H1 (cell line): ENCODE measurements around the gene PCDH18. TPM values are rescaled to one million over a fixed set of nuclear protein-coding genes. Genes with fewer than 3 reads are reported as not detected.

ENCODE experiments used
- CHD1 ChIP-seq: IDR thresholded peaks from 2 replicates; pipeline ENCODE4 v1.6.1; 2012; ENCODE audit warnings: low read depth, low read length, improper control_type of control experiment
- polyA plus RNA-seq, 7 experiments: library from polyadenylated mRNA; depleted of rRNA in 3 of 7; stranded (reverse) in 5 of 7; unstranded in 2 of 7; fragments of >200 nt in 5 of 7; fragments of 200-250 nt in 2 of 7; gene quantifications; 1 replicate in 5 of 7; 2 replicates in 1 of 7; 4 replicates in 1 of 7; pipeline versions ENCODE4 v1.2.1 to v1.2.3, GENCODE V29; 2011 to 2013; ENCODE audit warnings: missing spikeins in 2 of 7, mixed read lengths in 2 of 7
- total RNA-seq: library from RNA; stranded (reverse); fragmentation: NEBNext Ultra II Directional; extraction: Animal tissue kit (Norgen Biotek cat#: 25700); gene quantifications from 2 replicates; pipeline ENCODE4 v1.2.1, GENCODE V29; 2021
- TF ChIP-seq, protein P1 (sequence below): fragments of 300-600 bp; sonication (generic); IDR thresholded peaks from 2 replicates; pipeline ENCODE4 v1.7.1; 2012; ENCODE audit warnings: low read length, moderate library complexity, mild to moderate bottlenecking, inconsistent platforms; ENCODE audit not compliant: insufficient replicate concordance

Gene PCDH18
- total and polyA plus RNA-seq, 2 of the 8 experiments (the other 6 are each of a cell fraction or from before 2014, with no cell fraction given) = 28.8 to 41.8 TPM

GRCh38 chr4:137521053-137521452 lies 11.2 kb downstream of the PCDH18 start (continued):
- TF ChIP-seq, protein P1, sequence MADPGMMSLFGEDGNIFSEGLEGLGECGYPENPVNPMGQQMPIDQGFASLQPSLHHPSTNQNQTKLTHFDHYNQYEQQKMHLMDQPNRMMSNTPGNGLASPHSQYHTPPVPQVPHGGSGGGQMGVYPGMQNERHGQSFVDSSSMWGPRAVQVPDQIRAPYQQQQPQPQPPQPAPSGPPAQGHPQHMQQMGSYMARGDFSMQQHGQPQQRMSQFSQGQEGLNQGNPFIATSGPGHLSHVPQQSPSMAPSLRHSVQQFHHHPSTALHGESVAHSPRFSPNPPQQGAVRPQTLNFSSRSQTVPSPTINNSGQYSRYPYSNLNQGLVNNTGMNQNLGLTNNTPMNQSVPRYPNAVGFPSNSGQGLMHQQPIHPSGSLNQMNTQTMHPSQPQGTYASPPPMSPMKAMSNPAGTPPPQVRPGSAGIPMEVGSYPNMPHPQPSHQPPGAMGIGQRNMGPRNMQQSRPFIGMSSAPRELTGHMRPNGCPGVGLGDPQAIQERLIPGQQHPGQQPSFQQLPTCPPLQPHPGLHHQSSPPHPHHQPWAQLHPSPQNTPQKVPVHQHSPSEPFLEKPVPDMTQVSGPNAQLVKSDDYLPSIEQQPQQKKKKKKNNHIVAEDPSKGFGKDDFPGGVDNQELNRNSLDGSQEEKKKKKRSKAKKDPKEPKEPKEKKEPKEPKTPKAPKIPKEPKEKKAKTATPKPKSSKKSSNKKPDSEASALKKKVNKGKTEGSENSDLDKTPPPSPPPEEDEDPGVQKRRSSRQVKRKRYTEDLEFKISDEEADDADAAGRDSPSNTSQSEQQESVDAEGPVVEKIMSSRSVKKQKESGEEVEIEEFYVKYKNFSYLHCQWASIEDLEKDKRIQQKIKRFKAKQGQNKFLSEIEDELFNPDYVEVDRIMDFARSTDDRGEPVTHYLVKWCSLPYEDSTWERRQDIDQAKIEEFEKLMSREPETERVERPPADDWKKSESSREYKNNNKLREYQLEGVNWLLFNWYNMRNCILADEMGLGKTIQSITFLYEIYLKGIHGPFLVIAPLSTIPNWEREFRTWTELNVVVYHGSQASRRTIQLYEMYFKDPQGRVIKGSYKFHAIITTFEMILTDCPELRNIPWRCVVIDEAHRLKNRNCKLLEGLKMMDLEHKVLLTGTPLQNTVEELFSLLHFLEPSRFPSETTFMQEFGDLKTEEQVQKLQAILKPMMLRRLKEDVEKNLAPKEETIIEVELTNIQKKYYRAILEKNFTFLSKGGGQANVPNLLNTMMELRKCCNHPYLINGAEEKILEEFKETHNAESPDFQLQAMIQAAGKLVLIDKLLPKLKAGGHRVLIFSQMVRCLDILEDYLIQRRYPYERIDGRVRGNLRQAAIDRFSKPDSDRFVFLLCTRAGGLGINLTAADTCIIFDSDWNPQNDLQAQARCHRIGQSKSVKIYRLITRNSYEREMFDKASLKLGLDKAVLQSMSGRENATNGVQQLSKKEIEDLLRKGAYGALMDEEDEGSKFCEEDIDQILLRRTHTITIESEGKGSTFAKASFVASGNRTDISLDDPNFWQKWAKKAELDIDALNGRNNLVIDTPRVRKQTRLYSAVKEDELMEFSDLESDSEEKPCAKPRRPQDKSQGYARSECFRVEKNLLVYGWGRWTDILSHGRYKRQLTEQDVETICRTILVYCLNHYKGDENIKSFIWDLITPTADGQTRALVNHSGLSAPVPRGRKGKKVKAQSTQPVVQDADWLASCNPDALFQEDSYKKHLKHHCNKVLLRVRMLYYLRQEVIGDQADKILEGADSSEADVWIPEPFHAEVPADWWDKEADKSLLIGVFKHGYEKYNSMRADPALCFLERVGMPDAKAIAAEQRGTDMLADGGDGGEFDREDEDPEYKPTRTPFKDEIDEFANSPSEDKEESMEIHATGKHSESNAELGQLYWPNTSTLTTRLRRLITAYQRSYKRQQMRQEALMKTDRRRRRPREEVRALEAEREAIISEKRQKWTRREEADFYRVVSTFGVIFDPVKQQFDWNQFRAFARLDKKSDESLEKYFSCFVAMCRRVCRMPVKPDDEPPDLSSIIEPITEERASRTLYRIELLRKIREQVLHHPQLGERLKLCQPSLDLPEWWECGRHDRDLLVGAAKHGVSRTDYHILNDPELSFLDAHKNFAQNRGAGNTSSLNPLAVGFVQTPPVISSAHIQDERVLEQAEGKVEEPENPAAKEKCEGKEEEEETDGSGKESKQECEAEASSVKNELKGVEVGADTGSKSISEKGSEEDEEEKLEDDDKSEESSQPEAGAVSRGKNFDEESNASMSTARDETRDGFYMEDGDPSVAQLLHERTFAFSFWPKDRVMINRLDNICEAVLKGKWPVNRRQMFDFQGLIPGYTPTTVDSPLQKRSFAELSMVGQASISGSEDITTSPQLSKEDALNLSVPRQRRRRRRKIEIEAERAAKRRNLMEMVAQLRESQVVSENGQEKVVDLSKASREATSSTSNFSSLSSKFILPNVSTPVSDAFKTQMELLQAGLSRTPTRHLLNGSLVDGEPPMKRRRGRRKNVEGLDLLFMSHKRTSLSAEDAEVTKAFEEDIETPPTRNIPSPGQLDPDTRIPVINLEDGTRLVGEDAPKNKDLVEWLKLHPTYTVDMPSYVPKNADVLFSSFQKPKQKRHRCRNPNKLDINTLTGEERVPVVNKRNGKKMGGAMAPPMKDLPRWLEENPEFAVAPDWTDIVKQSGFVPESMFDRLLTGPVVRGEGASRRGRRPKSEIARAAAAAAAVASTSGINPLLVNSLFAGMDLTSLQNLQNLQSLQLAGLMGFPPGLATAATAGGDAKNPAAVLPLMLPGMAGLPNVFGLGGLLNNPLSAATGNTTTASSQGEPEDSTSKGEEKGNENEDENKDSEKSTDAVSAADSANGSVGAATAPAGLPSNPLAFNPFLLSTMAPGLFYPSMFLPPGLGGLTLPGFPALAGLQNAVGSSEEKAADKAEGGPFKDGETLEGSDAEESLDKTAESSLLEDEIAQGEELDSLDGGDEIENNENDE = no peak
- no peak for TF ChIP-seq CHD1
